Measurements from ENCODE around the gene TMEM150A. TPM values are rescaled to one million over a fixed set of nuclear protein-coding genes. Genes with fewer than 3 reads are reported as not detected.
A peak's percentile ranks its signal among the peaks of the same experiment; 100 is the strongest.

TMEM150A gene
- total and polyA plus RNA-seq, 2 of the 13 experiments (the other 11 are each of a cell fraction or from before 2014, with no cell fraction given), result 30.1 to 70.4 TPM

- TF ChIP-seq REST (IDR thresholded peaks at IDR 0.05; ENCODE audit: borderline replicate concordance in 1 of 2, low read depth in 1 of 2, low read length in 2 of 2) (no peak; a peak in 1 of 4 replicates), CREB1 (IDR thresholded peaks at IDR 0.05) (0 out of 2 replicates have a peak, but pooled peaks have one; percentile 2), CREB1 (CRISPR knock-in tag; IDR thresholded peaks at IDR 0.05) (no peak), THAP8 (CRISPR knock-in tag; IDR thresholded peaks at IDR 0.05; ENCODE audit: borderline replicate concordance) (peak; percentile 66; the same call in 1 of the 2 replicates), AHR (CRISPR knock-in tag; IDR thresholded peaks at IDR 0.05) (0 out of 2 replicates have a peak, but pooled peaks have one; percentile 61), SALL2 (CRISPR knock-in tag; IDR thresholded peaks at IDR 0.05) (no peak), ZNF253 (CRISPR knock-in tag; IDR thresholded peaks at IDR 0.05; ENCODE audit: borderline replicate concordance) (peak; percentile 73; the same call in 1 of the 2 replicates), ETV6 (CRISPR knock-in tag; conservative IDR thresholded peaks at IDR 0.05) (no peak), ZNF768 (CRISPR knock-in tag; IDR thresholded peaks at IDR 0.05) (0 out of 2 replicates have a peak, but pooled peaks have one; percentile 8), ZNF530 (CRISPR knock-in tag; IDR thresholded peaks at IDR 0.05; ENCODE audit: low read depth) (no peak), IRF9 (CRISPR knock-in tag; IDR thresholded peaks at IDR 0.05; ENCODE audit: borderline replicate concordance) (no peak), KMT2B (CRISPR knock-in tag; IDR thresholded peaks at IDR 0.05) (no peak; the same call in none of the 2 replicates), GFI1 (CRISPR knock-in tag; IDR thresholded peaks at IDR 0.05; ENCODE audit: borderline replicate concordance) (0 out of 2 replicates have a peak, but pooled peaks have one; percentile 29), THAP7 (CRISPR knock-in tag; IDR thresholded peaks at IDR 0.05) (peak; percentile 61; the same call in 1 of the 2 replicates), ZSCAN25 (CRISPR knock-in tag; IDR thresholded peaks at IDR 0.05) (peak; percentile 14; the same call in 1 of the 2 replicates), MYPOP (CRISPR knock-in tag; IDR thresholded peaks at IDR 0.05) (no peak), ZFP37 (CRISPR knock-in tag; IDR thresholded peaks at IDR 0.05; ENCODE audit: borderline replicate concordance) (0 out of 2 replicates have a peak, but pooled peaks have one; percentile 11), ZNF160 (CRISPR knock-in tag; IDR thresholded peaks at IDR 0.05) (0 out of 2 replicates have a peak, but pooled peaks have one; percentile 9), ZNF749 (CRISPR knock-in tag; IDR thresholded peaks at IDR 0.05; ENCODE audit: borderline replicate concordance) (0 out of 2 replicates have a peak, but pooled peaks have one; percentile 21), MIER2 (CRISPR knock-in tag; IDR thresholded peaks at IDR 0.05) (no peak), MLX (CRISPR knock-in tag; IDR thresholded peaks at IDR 0.05) (peak; percentile 48; the same call in 1 of the 2 replicates)
Observed at GRCh38 chr2:85601771-85602475, 575 bp downstream of the TMEM150A start (continued).
